ENCODE data around the gene HTT.

HTT gene

DNA sequence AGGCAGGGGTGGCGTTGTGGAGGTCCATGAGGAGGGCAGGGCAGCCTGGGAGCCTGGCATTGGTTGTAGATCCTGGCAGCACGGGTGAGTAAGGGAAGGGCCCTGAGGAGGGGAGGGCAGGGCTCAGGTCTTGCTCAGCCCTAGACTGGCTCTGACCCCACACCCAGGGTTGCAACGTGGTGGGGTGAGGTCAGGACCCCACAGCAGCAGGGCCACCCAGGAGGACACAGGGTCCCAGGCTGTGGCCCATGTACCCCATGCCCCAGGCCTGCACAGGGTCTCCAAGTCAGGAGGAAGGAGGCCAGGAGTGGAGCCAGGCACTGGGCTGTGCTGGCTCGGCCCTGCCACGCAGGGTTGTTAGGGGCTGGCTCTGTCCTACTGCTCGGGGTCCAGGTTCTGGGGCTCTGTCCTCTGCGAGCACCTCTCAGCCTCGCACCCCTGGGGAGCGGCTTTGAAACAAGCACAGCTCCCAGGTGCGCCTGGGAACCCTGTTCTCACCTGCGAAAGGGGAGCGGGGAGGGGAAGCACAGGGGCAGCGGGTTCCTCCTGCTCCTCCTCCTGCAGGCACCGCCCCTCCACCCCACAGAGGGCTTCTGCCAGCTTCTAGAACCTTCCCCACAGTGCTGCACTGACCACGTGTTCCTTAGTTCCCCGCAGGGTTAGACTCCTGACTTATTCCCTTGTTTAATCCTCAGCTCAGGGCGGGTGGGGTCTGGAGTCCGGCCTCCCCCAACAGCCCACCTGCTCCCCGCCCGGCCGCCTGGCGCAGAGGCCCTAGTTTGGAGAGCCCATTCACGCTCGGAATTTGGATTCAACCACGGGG is 194.8 kb downstream of the HTT start:
- DNase-seq, result no peak

DNA sequence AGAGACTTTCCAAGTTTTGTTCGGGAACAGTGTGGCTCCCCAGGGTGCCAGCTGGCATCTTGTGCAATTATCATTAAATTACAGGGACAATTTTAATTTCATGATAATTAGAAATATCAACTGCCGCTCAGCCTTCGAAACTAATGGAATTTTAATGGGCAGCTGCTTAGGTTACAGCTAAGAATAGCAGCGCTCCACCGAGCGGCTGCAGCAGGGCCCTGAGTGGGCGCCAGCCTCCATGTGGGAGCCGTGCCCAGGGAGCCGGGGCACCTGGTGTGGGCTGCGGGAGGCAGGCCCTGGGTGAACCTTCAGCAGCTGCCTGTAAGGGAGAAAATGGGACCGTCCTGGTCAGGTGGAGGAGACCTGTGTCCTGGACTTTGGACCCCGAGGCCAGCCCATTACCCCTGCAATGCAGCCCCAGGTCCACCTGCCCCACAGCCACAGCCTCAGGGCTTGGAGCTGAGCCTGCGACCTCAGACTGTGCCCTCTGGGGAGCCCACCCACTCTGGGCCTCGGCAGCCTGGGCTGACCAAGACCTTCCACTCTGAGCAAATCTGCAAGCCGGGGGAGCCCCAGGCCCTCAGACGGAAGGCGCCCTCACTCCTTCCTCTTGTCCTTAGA is 195.6 kb downstream of the HTT start:
- DNase-seq, result no peak

GRCh38 chr4:3271131-3271530 is 196.7 kb downstream of the HTT start:
- no peak for DNase-seq

GRCh38 chr4:3276986-3277385 is 202.5 kb downstream of the HTT start:
- no peak for DNase-seq

DNA sequence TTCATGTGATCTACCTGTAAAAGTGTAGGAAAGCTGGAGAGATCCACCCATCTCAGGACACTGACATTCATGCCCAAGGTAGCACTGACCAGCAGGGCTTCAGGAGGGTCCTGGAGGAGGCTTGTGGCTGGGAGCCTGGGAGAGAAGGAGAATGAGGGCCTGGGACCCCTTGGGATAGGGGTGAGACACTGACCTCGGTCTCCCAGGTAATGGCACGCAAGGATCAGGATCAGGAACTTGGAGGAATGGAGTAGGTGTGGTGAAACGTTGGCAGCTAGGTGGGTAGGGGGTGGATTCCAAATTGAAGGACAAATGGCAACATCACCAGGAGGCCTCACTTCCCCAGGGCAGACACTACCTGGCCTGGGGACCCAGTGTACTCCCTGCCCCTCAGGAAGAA is 206.0 kb downstream of the HTT start:
- DNase-seq, result no peak

GRCh38 chr4:3283483-3283882 is 209.0 kb downstream of the HTT start:
- no peak for DNase-seq

- DNase-seq, result no peak
These were observed 209.4 kb downstream of the HTT start for GRCh38 chr4:3283916-3284315.

DNA sequence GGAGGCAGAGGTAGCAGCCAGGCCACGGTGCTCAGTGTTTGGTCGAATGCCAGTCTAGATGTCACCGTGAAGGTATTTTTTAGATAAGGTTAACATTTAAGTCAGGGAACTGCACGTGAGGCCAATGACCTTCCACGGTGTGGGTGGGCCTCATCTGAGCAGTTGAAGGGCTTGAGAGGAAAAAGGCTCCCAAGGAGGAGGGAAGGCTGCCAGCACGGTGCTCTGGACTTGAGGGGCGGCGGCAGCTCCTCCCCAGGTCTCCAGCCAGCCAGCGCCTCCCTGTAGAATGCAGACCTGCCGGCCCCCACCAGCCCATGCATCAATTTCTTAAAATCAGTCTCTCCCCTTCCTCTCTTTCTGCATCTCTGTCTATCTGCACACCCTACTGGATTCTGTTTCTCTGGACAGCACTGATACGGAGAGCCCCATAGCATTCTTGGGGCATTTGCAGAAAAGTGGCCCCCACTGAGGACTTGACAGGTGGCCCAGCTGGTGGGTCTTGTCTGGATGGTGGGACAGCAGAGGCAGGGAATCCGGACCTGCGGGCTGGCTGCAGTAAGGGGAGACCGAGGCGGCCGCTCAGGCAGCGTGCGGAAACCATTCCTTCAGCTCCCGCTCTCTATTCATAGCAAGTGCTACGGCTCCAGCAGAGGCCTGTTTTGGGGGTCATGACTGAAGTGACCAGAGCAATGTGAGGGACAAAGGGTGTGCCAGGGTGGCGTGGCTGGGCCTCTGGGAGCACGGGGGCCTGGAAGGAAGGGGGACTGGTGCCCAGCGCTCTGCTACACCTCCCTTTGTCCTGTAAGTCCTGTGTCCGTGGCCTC is 210.5 kb downstream of the HTT start:
- no peak for DNase-seq

- DNase-seq, result peak; percentile 88 to 94
These were observed 211.3 kb downstream of the HTT start for GRCh38 chr4:3285558-3286334.

GRCh38 chr4:3286335-3287175 is 212.1 kb downstream of the HTT start:
- DNase-seq, result no peak

- DNase-seq, result no peak
These were observed 212.9 kb downstream of the HTT start for GRCh38 chr4:3287271-3287971.

DNA sequence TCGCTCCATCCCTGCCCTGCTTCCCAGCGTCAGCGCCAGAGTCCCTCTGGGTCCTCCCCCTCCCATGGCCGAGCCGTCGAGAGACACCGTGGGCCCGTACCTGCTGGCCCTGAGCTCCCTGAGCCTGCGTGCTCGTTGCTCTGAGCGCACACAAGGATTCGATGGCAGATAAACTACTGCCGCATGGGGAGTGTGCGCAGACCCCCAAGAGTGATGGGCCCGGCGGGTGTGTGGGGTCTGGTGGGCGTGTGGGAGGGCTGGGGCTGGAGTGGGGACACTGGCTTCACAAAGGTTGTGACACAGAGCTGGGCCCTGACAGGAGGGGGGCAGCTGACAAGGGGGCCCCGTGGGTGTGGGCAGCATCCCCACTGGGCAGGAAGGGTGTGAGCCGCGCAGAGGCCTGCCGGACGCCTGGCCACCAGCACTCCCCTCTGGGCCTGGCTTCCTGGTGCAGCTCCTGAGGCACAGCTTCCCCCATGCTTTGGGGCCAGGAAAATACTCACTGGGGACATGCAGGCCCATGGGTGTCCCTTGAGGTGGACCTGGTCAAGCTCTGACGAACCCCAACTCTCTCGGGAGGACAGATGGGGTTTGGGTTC is 213.6 kb downstream of the HTT start:
- DNase-seq, result no peak

DNA sequence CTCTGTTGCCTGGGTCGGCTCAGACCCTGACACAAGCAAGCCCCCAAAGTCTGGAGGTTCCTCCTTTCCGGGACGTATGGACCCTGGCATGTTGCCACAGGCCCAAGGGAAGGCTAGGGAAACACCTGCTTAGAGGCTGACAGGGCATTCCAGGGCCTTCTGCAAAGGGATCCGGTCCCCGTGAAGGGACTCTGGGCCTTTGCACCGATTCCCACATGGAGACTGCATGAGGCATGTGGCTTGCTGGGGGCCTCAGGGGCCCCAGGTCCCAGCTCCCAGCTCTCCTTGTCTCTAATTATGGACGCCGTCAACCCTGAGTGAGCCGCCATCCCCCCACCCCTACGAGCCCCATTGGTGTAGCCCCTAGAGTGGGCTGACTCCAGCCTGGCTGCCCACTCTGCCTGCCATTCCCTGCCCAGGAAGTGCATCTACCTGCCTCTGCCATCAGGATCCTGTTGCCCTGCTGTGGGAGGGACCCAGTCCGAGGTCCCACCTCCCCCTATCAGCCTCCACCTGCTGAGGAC is 214.2 kb downstream of the HTT start:
- DNase-seq, result no peak

DNA sequence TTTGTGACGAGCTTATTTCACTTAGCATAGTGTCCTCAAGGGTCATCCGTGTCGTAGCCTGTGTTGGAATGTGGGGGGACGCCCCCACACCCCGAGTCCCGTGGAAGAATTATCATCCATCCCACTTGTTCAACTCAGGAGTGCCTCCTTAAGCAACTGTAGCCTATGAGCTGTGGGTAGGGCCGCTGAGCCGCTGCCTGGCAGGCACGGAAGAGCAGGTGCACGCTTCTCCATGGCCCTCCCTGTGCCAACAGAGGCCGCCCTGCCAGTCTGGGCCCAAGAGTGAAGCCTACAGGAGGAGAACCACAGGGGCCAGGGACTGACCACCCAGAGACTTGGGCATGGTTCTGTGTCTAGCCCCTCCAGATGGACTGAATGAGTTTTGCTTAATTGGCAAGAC is 216.0 kb downstream of the HTT start:
- DNase-seq, result no peak

GRCh38 chr4:3290889-3291321 is 216.4 kb downstream of the HTT start:
- DNase-seq, result no peak

DNA sequence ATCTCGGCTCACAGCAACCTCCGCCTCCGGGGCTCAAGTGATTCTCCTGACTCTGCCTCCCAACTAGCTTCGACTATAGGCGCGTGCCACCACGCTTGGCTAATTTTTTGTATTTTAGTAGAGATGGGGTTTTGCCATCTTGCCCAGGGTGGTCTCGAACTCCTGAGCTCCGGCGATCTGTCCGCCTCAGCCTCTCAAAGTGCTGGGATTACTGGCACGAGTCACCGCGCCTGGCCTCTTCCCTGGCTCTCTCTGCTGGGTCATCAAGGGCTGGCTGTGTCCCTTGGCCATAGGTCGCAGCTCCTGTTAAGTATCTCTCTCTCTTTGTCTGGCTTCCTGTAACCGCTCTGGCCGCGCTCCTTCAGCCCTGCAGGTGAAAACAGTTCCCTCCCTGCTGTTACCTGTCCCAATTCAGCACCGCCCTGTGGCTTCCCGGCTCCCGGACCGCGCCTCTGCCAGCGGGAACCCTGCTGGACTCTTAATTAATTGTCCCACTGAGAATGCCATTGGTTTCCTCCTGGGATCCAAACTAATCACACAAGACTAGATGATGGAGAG is 217.0 kb downstream of the HTT start:
- DNase-seq, result no peak

DNA sequence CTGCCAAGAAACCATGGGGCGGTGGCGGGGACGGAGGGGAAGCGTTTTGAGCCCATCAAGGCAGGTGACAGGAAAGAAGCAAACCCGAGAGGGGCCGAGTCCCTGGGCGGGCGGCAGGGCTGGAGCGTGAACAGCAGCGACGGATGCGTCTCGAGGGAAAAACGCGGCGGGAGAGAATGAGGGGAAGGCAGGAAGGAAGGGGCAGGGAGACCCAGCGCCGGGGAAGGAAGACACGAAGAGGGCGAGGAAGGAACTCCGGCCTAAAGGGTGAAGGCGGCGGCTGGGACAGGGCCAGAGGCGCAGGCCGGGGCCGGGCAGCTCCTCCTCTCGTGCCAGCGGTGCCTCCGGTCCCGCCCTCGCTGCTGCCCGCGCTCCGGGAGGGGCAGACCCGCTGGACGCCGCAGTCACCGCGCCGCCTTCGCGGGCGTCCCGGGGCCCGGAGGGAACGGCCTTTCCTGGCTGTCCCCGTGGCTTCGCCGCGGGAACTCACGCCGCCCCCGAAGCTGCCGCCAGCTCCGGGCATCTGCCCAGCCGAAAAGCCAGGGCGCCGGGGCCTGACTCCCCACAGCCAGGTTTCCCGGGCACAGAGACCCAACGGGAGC is 217.6 kb downstream of the HTT start:
- peak; percentile 18 to 50 for DNase-seq

DNA sequence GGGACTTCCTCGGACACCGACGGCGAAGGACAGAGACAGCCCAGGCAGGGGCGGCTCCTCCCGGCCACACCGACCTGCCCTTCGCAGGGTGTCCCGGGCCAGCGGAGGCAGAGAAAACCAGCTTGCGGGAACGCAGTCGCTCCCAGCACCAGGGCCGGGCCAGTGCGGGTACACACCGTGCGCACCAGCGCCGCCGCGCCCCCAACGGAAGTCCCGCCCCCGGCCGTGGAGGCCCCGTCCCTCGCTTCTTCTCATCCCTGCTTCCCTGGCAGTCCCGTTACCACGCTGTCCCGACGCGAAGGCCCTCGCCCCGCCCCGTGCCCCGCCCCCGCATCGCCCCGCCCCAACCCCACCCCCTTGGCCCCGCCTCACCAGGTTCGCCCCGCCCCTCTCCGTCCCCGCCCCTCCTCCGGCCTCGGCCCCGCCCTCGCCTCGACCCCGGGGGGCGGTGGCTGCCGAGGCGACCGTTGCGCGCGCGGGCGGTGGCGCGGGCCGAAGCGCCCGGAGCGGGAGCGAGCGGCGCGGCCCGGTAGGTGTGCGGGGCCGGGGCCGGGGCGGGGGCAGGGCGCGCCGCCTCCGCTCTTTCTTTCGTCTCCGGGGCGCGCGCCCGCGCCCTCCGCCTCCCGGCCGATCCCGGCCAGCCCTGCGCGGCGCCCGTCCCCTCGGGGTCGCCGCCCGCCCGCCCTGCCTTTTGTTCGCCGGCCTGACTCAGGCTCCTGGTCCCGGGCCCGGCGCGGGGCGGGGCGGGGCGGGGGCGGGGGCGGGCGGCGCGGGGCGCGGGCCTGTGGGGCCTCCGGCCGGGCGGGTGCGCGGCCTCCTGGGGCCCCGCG is 218.3 kb downstream of the HTT start, which contains the start of gene RGS12:
Gene RGS12 (plus strand): TSS at position 451 of the 830 bp plus-strand sequence. CDS start 23,150 bp downstream, outside the sequence.
- DNase-seq, result peak; percentile 85 to 92

Measured in inflammatory macrophage (primary cell).